Left lung (tissue), 10 donors: ENCODE measurements around the gene CDKN2B. TPM values are rescaled to one million over a fixed set of nuclear protein-coding genes. Genes with fewer than 3 reads are reported as not detected.

Source experiments
- ATAC-seq: fragments of 200-7000 bp; cut with Tn5 transposase; one replicate; pipeline ENCODE4 v1.9.1; 2020; ENCODE audit warnings: moderate library complexity
- DNase-seq, 4 donors: peaks; one replicate each; pipeline ENCODE4 v3.0.0-alpha.2; 2013 to 2020
- H3K27ac ChIP-seq, 2 donors: fragments of 200-600 bp; sonication (generic) in 1 of 2; one replicate each; pipeline versions ENCODE4 v1.5.0 to v1.8.0; 2020 to 2021
- H3K27me3 ChIP-seq, 2 donors: fragments of 200-600 bp; sonication (generic) in 1 of 2; one replicate each; pipeline versions ENCODE4 v1.5.0 to v1.8.0; 2020 to 2021
- H3K36me3 ChIP-seq, 2 donors: fragments of 200-600 bp; sonication (generic) in 1 of 2; one replicate each; pipeline versions ENCODE4 v1.5.0 to v1.8.0; 2020 to 2021
- H3K4me1 ChIP-seq, 2 donors: fragments of 200-600 bp; one replicate each; pipeline ENCODE4 v1.8.0; 2021
- H3K4me3 ChIP-seq, 2 donors: fragments of 200-600 bp; sonication (generic) in 1 of 2; one replicate each; pipeline versions ENCODE4 v1.5.0 to v1.8.0; 2020 to 2021; ENCODE audit warnings: mild to moderate bottlenecking in 1 of 2
- H3K9me3 ChIP-seq, 2 donors: fragments of 200-600 bp; sonication (generic) in 1 of 2; one replicate each; pipeline versions ENCODE4 v1.5.0 to v1.8.0; 2020 to 2021
- intact Hi-C, 2 donors: fragments of 100-400 bp; cut with DNase I; formaldehyde crosslinking; loops; one replicate each; pipeline versions ENCODE4 v1.11.2 to v1.14.2; 2022
- polyA plus RNA-seq, 6 donors: library from polyadenylated mRNA; unstranded; fragments of 120-200 nt; gene quantifications; one replicate each; pipeline ENCODE4 v1.2.1, GENCODE V29; 2013; ENCODE audit not compliant: insufficient read length in 6 of 6
- total RNA-seq, 2 donors: library from RNA; stranded (reverse); fragmentation: NEBNext Ultra II Directional; extraction: Animal tissue kit (Norgen Biotek cat#: 25700); gene quantifications; one replicate each; pipeline ENCODE4 v1.2.1, GENCODE V29; 2021
- TF ChIP-seq, protein P1 (sequence below), 2 donors: fragments of 200-600 bp; sonication (generic) in 1 of 2; IDR thresholded peaks; one replicate each; pipeline versions ENCODE4 v1.5.0 to v1.8.0; 2021; ENCODE audit warnings: antibody characterized with exemption in 2 of 2
- donor health status: DM: no; HTN: yes; CAD: no.
- donor health status: DM: no; HTN: no; CAD: no.

Gene CDKN2B
- total and polyA plus RNA-seq, 8 donors: 0.06 to 75.6 (median 0.14) TPM; not detected in 1

DNA sequence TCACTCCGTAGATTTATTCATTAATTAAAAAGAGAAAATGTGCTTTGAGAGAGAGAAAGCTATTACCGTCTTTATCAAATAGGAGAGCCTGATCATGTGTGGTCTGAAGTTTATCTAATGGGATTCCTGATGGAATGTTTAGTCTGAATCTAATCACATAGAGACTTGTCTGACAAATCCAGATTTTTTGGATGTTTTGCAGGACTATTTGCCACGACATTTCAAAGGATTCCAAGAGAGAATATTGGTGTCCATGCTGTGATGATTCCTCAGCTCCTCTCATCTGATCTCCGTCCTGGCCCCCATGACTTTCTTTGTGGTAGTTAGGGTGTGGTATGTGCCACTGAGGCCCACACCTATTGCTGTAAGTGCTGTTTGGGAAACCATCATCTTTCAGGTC, 20.1 kb upstream of the CDKN2B start:
- ATAC-seq (no peak), DNase-seq (no peak)
- Histone ChIP-seq H3K27me3 (no peaks in the 10 kb centered on the region), H3K27ac (no peak overlapping the region), H3K9me3 (no peaks in the 10 kb centered on the region), H3K4me1 (peaks cover 2 to 22% of the 10 kb centered on the region in 2 donors), H3K36me3 (no peaks in the 10 kb centered on the region), H3K4me3 (no peak overlapping the region)
- TF ChIP-seq, protein P1, sequence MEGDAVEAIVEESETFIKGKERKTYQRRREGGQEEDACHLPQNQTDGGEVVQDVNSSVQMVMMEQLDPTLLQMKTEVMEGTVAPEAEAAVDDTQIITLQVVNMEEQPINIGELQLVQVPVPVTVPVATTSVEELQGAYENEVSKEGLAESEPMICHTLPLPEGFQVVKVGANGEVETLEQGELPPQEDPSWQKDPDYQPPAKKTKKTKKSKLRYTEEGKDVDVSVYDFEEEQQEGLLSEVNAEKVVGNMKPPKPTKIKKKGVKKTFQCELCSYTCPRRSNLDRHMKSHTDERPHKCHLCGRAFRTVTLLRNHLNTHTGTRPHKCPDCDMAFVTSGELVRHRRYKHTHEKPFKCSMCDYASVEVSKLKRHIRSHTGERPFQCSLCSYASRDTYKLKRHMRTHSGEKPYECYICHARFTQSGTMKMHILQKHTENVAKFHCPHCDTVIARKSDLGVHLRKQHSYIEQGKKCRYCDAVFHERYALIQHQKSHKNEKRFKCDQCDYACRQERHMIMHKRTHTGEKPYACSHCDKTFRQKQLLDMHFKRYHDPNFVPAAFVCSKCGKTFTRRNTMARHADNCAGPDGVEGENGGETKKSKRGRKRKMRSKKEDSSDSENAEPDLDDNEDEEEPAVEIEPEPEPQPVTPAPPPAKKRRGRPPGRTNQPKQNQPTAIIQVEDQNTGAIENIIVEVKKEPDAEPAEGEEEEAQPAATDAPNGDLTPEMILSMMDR (IDR thresholded peaks at IDR 0.05): no peak
- intact Hi-C loops: no loop called here

- DNase-seq: no peak
- Histone ChIP-seq H3K9me3 (no peaks in the 10 kb centered on the region), H3K36me3 (no peaks in the 10 kb centered on the region), H3K4me3 (no peak overlapping the region), H3K27me3 (no peaks in the 10 kb centered on the region), H3K4me1 (peaks cover 2 to 22% of the 10 kb centered on the region in 2 donors), H3K27ac (no peak overlapping the region)
- ATAC-seq: no peak
- TF ChIP-seq, protein P1 (IDR thresholded peaks at IDR 0.05): no peak
- intact Hi-C loops: no loop called here
Measured at GRCh38 chr9:22028394-22028793, 19.3 kb upstream of the CDKN2B start.

DNA sequence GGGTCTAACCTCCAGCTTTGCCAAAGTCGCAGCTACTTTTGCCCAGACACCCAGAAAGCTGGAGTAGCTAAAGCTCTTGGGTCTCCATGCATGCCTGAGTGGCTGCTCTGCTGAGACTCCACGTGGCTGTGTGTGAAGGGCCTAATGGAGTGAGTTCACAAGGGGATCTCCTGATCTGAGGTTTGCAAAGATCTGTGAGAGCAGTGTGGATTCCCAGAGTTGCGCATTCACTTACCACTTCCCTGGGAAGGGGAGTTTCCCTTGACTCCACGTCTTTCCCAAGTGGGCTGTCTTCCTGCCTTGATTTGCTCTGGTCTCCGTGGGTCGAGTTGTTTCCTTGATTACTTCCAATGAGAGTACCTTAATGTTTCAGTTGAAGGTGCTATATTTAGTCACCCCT, 17.6 kb upstream of the CDKN2B start:
- intact Hi-C loops: no loop called here
- no peak for DNase-seq
- TF ChIP-seq, protein P1 (IDR thresholded peaks at IDR 0.05): no peak
- no peak for ATAC-seq
- Histone ChIP-seq H3K27ac (no peak overlapping the region), H3K36me3 (no peaks in the 10 kb centered on the region), H3K27me3 (no peaks in the 10 kb centered on the region), H3K9me3 (no peaks in the 10 kb centered on the region), H3K4me3 (no peak overlapping the region), H3K4me1 (peaks cover 2 to 22% of the 10 kb centered on the region in 2 donors)

DNA sequence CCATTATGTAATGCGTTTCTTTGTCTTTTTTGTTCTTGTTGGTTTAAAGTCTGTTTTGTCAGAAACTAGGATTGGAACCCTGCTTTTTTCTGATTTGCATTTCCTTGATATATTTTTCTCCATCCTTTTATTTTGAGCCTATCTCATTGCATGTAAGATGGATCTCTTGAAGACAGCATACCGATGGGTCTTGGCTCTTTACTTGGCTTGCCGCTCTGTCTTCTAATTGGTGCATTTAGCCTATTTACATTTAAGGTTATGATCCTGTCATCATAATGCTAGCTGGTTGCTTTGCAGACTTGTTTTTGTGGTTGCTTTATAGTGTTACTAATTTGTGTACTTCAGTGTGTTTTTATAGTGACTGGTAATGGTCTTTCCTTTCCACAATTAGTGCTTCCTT, 13.3 kb upstream of the CDKN2B start:
- Histone ChIP-seq H3K36me3 (no peaks in the 10 kb centered on the region), H3K27me3 (no peaks in the 10 kb centered on the region), H3K27ac (no peak overlapping the region), H3K4me3 (no peak overlapping the region), H3K4me1 (no peaks in the 10 kb centered on the region), H3K9me3 (peaks cover 0 to 4% of the 10 kb centered on the region in 2 donors)
- no peak for ATAC-seq
- TF ChIP-seq, protein P1 (IDR thresholded peaks at IDR 0.05): no peak
- intact Hi-C loops: no loop called here
- no peak for DNase-seq

DNA sequence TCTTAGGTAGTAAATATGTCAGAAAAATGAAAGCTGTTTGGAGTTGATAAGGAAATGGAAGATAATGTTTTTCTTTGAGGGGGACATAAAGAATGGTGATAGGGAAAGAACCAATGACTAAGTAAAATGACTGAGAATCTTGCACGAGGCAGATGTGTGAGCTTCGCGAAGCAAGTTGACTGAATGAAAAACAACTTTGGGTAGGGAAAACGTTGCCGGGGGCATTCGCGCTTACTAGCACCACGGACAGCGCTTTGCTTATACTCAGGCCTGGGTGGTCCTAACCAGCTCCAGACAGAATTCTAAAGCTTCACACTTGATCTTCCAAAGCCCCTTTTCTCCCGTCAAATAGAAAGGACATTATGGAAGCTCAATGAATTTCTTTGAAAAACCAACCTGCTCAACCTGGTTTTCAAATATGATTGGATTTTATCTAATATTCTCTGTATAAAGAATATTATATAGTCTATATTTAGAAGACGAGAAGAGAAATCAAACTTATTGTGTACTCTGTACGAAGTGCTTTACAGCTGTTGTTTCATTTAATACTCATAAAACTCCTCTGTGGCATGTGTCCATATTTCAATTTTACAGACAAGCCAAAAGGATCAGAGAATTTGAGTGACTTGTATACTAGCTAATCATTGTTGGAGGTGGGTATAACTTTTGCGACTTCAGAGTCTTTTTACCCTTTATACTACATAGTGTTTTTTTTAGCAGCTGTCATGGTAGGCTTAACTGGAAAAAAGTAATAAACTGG, 1.9 kb upstream of the CDKN2B start:
- Histone ChIP-seq H3K27me3 (peaks cover 10 to 47% of the 10 kb centered on the region in 2 donors), H3K9me3 (no peaks in the 10 kb centered on the region), H3K4me3 (no peak overlapping the region), H3K4me1 (peaks cover 2 to 21% of the 10 kb centered on the region in 2 donors), H3K36me3 (no peaks in the 10 kb centered on the region), H3K27ac (no peak overlapping the region)
- DNase-seq: peak in 2 of 4 donors; percentile 36 to 62
- intact Hi-C loops: no loop called here
- no peak for ATAC-seq
- TF ChIP-seq, protein P1 (IDR thresholded peaks at IDR 0.05): no peak
